ENCODE data around the gene PIGV.
A peak's percentile ranks its signal among the peaks of the same experiment; 100 is the strongest.

Gene PIGV

GRCh38 chr1:26772687-26773086, 15.1 kb upstream of the PIGV start:
- DNase-seq (ENCODE audit: low spot score) (peak; percentile 51), FAIRE-seq (no peak)

GRCh38 chr1:26774462-26774861, 13.3 kb upstream of the PIGV start:
- no peak for DNase-seq (ENCODE audit: low spot score)
- no peak for FAIRE-seq

DNA sequence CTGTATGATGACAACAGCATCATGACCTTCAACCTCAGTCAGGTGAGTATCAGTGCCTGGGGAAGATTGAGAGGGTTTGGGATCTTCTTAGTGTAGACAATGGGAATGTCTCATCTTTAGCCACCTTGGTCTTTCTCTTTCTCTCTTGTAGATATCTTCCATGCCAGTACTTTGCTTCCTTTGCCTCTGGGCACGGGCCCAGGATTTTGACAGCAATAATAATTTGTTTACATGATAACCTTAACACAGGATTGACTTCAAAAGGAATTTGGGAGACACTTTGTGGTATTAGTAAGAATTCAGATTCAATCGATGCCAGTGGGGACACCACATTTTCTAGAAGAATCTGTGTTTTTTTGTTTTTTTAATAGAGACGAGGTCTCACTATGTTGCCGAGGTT, 12.1 kb upstream of the PIGV start:
- FAIRE-seq (no peak), DNase-seq (ENCODE audit: low spot score) (no peak)

GRCh38 chr1:26779098-26779668, 8.6 kb upstream of the PIGV start:
- FAIRE-seq = no peak

DNA sequence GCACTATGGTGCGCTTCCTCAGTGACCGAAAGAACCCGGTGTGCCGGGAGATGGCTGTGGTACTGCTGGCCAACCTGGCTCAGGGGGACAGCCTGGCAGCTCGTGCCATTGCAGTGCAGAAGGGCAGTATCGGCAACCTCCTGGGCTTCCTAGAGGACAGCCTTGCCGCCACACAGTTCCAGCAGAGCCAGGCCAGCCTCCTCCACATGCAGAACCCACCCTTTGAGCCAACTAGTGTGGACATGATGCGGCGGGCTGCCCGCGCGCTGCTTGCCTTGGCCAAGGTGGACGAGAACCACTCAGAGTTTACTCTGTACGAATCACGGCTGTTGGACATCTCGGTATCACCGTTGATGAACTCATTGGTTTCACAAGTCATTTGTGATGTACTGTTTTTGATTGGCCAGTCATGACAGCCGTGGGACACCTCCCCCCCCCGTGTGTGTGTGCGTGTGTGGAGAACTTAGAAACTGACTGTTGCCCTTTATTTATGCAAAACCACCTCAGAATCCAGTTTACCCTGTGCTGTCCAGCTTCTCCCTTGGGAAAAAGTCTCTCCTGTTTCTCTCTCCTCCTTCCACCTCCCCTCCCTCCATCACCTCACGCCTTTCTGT, 7.3 kb upstream of the PIGV start:
- DNase-seq (ENCODE audit: low spot score) (no peak), FAIRE-seq (no peak)

More at GRCh38 chr1:26779098-26779668, 8.6 kb upstream of the PIGV start:
- no peak for DNase-seq (ENCODE audit: low spot score)

DNA sequence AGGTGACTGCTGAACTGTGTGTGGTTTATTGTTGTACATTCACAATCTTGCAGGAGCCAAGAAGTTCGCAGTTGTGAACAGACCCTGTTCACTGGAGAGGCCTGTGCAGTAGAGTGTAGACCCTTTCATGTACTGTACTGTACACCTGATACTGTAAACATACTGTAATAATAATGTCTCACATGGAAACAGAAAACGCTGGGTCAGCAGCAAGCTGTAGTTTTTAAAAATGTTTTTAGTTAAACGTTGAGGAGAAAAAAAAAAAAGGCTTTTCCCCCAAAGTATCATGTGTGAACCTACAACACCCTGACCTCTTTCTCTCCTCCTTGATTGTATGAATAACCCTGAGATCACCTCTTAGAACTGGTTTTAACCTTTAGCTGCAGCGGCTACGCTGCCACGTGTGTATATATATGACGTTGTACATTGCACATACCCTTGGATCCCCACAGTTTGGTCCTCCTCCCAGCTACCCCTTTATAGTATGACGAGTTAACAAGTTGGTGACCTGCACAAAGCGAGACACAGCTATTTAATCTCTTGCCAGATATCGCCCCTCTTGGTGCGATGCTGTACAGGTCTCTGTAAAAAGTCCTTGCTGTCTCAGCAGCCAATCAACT, 6.4 kb upstream of the PIGV start:
- DNase-seq (ENCODE audit: low spot score) (no peak), FAIRE-seq (no peak)

GRCh38 chr1:26782521-26783212, 5.1 kb upstream of the PIGV start:
- no peak for DNase-seq (ENCODE audit: low spot score)
- FAIRE-seq = no peak

GRCh38 chr1:26783646-26784022, 4.1 kb upstream of the PIGV start:
- DNase-seq (ENCODE audit: low spot score) = no peak
- FAIRE-seq = no peak

DNA sequence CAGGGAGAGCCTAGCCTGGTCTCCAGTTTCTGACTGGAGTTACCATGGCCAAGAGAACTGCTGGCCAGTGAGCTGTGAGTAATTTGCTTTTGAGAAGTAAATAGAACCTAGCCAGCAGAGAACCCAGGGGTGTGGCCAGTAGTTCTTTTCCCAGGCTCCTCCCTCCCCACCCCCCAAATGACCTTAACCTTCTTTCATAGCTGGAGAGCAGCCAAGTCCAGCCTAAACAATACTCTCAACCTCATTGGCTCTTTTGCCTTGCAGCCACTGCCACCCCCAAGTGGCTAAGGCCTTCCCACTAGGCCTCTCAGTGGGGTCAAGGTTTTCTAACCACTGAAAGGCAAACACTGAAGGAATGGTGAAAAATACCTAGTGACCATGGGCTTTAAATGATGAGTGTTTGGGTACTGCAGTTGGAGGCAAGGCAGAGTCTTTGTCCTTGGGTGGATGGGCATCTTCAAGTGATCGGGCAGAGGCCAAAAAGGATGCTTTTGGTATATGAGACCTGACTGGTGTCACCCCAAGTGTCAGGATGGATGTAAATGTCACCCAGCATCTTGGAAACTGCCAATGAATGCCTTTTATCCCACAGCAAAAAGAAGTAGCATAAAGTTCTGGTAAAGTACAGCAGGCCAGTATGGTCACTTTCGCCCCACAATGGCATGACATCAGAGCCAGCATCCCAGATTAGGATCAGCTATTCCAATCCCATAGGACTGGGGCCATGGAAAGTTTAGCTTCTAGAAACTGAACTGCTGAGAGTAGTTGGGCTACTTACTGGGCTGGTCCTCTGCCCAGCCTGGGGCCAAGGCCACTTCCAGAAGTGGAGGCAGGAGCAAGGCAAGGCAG, 3.5 kb upstream of the PIGV start:
- DNase-seq (ENCODE audit: low spot score) = no peak
- FAIRE-seq = no peak

GRCh38 chr1:26784886-26785285, 2.9 kb upstream of the PIGV start:
- DNase-seq (ENCODE audit: low spot score) (no peak), FAIRE-seq (no peak)

- no peak for DNase-seq (ENCODE audit: low spot score)
- FAIRE-seq = no peak
These were observed 1.9 kb upstream of the PIGV start for GRCh38 chr1:26785611-26786436.

GRCh38 chr1:26786437-26787380, 1.0 kb upstream of the PIGV start:
- no peak for FAIRE-seq
- no peak for DNase-seq (ENCODE audit: low spot score)

DNA sequence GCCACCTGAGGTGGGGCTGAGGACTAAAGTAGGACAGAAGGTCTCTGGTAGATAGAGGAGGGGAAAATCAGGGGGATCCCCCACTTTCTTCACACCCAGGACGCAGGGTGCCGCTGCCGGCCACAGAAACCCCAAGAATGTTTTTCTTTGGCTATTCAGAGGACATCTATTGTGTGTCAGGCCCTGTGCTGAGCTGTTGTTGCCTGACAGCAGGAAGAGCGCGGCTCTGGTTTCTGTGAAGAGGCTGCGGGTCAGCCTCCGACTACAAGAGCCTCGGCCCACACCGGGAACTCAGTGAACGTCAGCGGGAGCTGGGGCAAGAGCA, 407 bp upstream of the PIGV start:
- FAIRE-seq = no peak

GRCh38 chr1:26788515-26788785, 700 bp downstream of the PIGV start:
- no peak for FAIRE-seq
- no peak for DNase-seq (ENCODE audit: low spot score)

More for the DNA sequence above, 407 bp upstream of the PIGV start:
- DNase-seq (ENCODE audit: low spot score) = no peak

- DNase-seq (ENCODE audit: low spot score) (peak; percentile 84), FAIRE-seq (no peak)
These were observed 1.3 kb downstream of the PIGV start for GRCh38 chr1:26788836-26789611.

DNA sequence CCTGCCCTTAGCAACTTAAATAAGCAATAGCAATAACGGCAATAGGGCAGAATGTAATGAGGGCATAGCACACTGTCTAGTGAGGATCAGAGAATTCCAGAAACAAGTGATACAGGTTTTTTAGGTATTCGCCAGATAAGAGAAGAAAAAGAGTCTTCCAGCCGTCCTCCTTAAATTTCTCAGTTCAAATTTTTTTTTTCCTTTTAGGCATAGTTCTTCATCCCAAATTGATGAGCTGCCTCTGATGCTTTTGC, 1.8 kb downstream of the PIGV start:
- FAIRE-seq (no peak), DNase-seq (ENCODE audit: low spot score) (no peak)

DNA sequence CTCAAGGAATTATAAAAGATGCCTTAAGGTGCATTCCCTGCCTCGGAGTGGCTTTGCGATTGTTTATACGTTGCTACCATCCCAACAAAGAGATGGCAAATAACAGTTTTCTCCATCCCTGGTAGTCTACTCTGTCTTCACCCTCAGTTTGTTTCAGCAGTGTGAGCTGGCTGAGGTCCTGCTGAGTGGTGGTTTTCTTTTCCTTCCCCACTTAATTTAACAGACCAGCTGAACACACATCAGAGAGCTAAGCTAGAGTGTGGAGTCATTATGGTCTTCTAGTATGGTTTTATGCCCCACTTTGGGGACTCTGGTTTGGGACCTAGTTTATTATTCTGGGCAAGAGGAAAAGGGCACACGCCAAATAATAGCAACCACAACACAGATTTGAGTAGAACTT, 2.2 kb downstream of the PIGV start:
- DNase-seq (ENCODE audit: low spot score) (no peak), FAIRE-seq (no peak)

- FAIRE-seq = no peak
These were observed 2.8 kb downstream of the PIGV start for GRCh38 chr1:26790551-26790953.

GRCh38 chr1:26791148-26791547, 3.4 kb downstream of the PIGV start:
- FAIRE-seq (no peak), DNase-seq (ENCODE audit: low spot score) (no peak)

More at GRCh38 chr1:26790551-26790953, 2.8 kb downstream of the PIGV start:
- no peak for DNase-seq (ENCODE audit: low spot score)

DNA sequence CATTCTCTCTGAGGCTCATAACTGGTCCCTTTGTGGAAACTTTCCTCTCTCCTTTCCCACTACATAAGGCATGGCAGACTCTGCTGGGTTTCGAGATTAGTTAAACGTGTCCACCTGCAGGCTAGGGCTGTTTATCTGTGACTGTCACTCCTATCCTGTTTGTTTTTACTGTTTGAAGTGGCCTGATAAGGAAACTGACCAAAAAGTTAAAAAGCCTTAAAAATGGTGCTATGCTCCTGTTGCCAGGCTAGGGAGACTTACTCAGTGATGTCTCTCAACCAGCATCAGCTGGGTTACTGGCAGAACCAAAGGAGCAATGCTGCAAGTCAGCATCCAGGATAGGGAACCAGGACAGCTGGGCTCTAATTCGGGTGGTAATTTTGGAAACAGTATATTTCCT, 3.9 kb downstream of the PIGV start:
- no peak for FAIRE-seq

More for the DNA sequence above, 3.9 kb downstream of the PIGV start:
- DNase-seq (ENCODE audit: low spot score) = no peak

All from urothelium cell line (cell line).